Fibroblast of villous mesenchyme (primary cell): ENCODE results near the gene LHX2. TPM values are rescaled to one million over a fixed set of nuclear protein-coding genes. Genes with fewer than 3 reads are reported as not detected.

ENCODE experiments used
- DNase-seq: peaks from one replicate; pipeline ENCODE4 v3.0.0-alpha.2; 2010; ENCODE audit warnings: low read depth
- H3K4me3 ChIP-seq: 2 replicates; pipeline ENCODE4 v1.5.1; 2011; ENCODE audit warnings: low read depth, mild to moderate bottlenecking, low read length
- CTCF ChIP-seq: IDR thresholded peaks from 2 replicates; pipeline ENCODE4 v1.5.1; 2012; ENCODE audit warnings: low read depth, mild to moderate bottlenecking, low read length; ENCODE audit not compliant: insufficient read depth
- total RNA-seq: library from RNA; depleted of rRNA; stranded (reverse); fragments of >200 nt; gene quantifications from 2 replicates; pipeline ENCODE4 v1.2.3, GENCODE V29; 2012

LHX2 gene
- total RNA-seq, 1 donor = not detected

GRCh38 chr9:123999661-124000060 lies 11.9 kb upstream of the LHX2 start:
- DNase-seq = no peak
- no peak for TF ChIP-seq CTCF
- H3K4me3 ChIP-seq = no peak overlapping the region

- DNase-seq = no peak
- no peak for TF ChIP-seq CTCF
- no peak overlapping the region for H3K4me3 ChIP-seq
Measured at GRCh38 chr9:124000161-124000783, 11.3 kb upstream of the LHX2 start.

GRCh38 chr9:124000784-124001457 lies 10.6 kb upstream of the LHX2 start:
- no peak for DNase-seq
- H3K4me3 ChIP-seq = no peak overlapping the region
- no peak for TF ChIP-seq CTCF

GRCh38 chr9:124001458-124001799 lies 10.1 kb upstream of the LHX2 start:
- H3K4me3 ChIP-seq = no peak overlapping the region
- DNase-seq = no peak
- TF ChIP-seq CTCF = no peak

GRCh38 chr9:124001866-124002525 lies 9.6 kb upstream of the LHX2 start:
- TF ChIP-seq CTCF = no peak
- H3K4me3 ChIP-seq = no peak overlapping the region
- DNase-seq = no peak

GRCh38 chr9:124003636-124004349 lies 7.8 kb upstream of the LHX2 start:
- DNase-seq = no peak
- no peak for TF ChIP-seq CTCF
- no peak overlapping the region for H3K4me3 ChIP-seq
